ENCODE data around the gene SLC36A1. TPM values are rescaled to one million over a fixed set of nuclear protein-coding genes. Genes with fewer than 3 reads are reported as not detected.

Gene SLC36A1
- total RNA-seq, 6 experiments from 2014 or later: 9.2 to 13.1 (median 10.3) TPM

DNA sequence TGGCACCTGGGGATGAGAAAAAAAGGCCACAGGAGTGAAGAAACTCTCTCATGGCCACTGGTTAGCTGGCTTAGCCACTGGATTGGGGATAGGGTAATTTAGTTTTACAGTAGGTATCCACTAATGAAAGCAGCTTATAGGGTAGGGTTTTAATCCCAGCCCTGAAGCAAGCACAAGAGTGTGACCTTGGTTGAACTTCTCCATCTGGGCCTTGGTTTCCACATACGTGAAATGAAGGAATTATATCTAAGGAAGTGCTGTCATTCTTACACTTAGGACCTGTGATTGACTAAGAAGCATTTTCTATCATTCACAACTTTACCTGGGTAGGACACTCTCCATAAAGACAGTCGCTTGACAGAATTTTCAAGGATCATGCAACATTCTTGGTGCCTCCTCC lies 94.2 kb downstream of the SLC36A1 start:
- H3K27me3 Mint-ChIP-seq (ENCODE audit: insufficient read depth): peaks cover 14% of the 10 kb centered on the region

More for the DNA sequence above, 94.2 kb downstream of the SLC36A1 start:
- TF ChIP-seq, protein P1, sequence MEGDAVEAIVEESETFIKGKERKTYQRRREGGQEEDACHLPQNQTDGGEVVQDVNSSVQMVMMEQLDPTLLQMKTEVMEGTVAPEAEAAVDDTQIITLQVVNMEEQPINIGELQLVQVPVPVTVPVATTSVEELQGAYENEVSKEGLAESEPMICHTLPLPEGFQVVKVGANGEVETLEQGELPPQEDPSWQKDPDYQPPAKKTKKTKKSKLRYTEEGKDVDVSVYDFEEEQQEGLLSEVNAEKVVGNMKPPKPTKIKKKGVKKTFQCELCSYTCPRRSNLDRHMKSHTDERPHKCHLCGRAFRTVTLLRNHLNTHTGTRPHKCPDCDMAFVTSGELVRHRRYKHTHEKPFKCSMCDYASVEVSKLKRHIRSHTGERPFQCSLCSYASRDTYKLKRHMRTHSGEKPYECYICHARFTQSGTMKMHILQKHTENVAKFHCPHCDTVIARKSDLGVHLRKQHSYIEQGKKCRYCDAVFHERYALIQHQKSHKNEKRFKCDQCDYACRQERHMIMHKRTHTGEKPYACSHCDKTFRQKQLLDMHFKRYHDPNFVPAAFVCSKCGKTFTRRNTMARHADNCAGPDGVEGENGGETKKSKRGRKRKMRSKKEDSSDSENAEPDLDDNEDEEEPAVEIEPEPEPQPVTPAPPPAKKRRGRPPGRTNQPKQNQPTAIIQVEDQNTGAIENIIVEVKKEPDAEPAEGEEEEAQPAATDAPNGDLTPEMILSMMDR (IDR thresholded peaks at IDR 0.05): no peak
- DNase-seq: no peak
- Mint-ChIP-seq H3K4me1 (ENCODE audit: low read depth) (peaks cover 7% of the 10 kb centered on the region), H3K9me3 (no peaks in the 10 kb centered on the region), H3K4me3 (no peak overlapping the region), H3K36me3 (ENCODE audit: low read depth) (no peaks in the 10 kb centered on the region), H3K27ac (no peak overlapping the region)

Small RNA genes lying within 50 kb of the gene (microRNA-seq; reads per million reads assigned to microRNA genes)
- gene MIR6499: not detected

Other genes with a start within 250 kb of the SLC36A1 start
- 1 to 10 TPM in 1 of 6 experiments, under 1 TPM in 5; 0.43 to 1.1 (median 0.71) TPM for gene CCDC69, start 223.5 kb upstream of the SLC36A1 start, total RNA-seq (2021; fragmentation: NEBNext Ultra II Directional; extraction: Animal tissue kit (Norgen Biotek cat#: 25700))
- 10 to 100 TPM; 26.0 to 34.8 (median 28.5) TPM for gene GM2A, start 194.4 kb upstream of the SLC36A1 start, total RNA-seq (2021; fragmentation: NEBNext Ultra II Directional; extraction: Animal tissue kit (Norgen Biotek cat#: 25700))
- gene SLC36A3, start 143.8 kb upstream of the SLC36A1 start, total RNA-seq (2021; fragmentation: NEBNext Ultra II Directional; extraction: Animal tissue kit (Norgen Biotek cat#: 25700)): not detected
- gene SLC36A2, start 100.0 kb upstream of the SLC36A1 start, total RNA-seq (2021; fragmentation: NEBNext Ultra II Directional; extraction: Animal tissue kit (Norgen Biotek cat#: 25700)): not detected
- not detected for gene FAT2, start 143.7 kb downstream of the SLC36A1 start, total RNA-seq (2021; fragmentation: NEBNext Ultra II Directional; extraction: Animal tissue kit (Norgen Biotek cat#: 25700))
- 1,000 to 10,000 TPM; 3,729 to 5,836 (median 4,094) TPM for gene SPARC, start 239.3 kb downstream of the SLC36A1 start, total RNA-seq (2021; fragmentation: NEBNext Ultra II Directional; extraction: Animal tissue kit (Norgen Biotek cat#: 25700))

All from HFFc6 (cell line).